Chondrocyte (in vitro differentiated cells): ENCODE results near the gene CTNNA2. TPM values are rescaled to one million over a fixed set of nuclear protein-coding genes. Genes with fewer than 3 reads are reported as not detected.

Experiments
- DNase-seq: peaks from one replicate; pipeline ENCODE4 v3.0.0; 2021; ENCODE audit warnings: mixed read lengths, low spot score
- H3K27ac Mint-ChIP-seq: one replicate; pipeline ENCODE4 v1.8.0; 2021; ENCODE audit warnings: mild to moderate bottlenecking, moderate library complexity, mixed read lengths; ENCODE audit not compliant: unreplicated experiment
- H3K27me3 Mint-ChIP-seq: 2 replicates; pipeline ENCODE4 v1.8.0; 2021; ENCODE audit warnings: low read depth, mixed read lengths
- H3K36me3 Mint-ChIP-seq: 2 replicates; pipeline ENCODE4 v1.8.0; 2021; ENCODE audit warnings: low read depth, mixed read lengths
- H3K4me1 Mint-ChIP-seq: 2 replicates; pipeline ENCODE4 v1.8.0; 2021; ENCODE audit warnings: low read depth, mild to moderate bottlenecking, mixed read lengths
- H3K4me3 Mint-ChIP-seq: one replicate; pipeline ENCODE4 v1.8.0; 2021; ENCODE audit warnings: mild to moderate bottlenecking, moderate library complexity, mixed read lengths; ENCODE audit not compliant: unreplicated experiment
- H3K9me3 Mint-ChIP-seq: 2 replicates; pipeline ENCODE4 v1.8.0; 2021; ENCODE audit warnings: low read depth, mixed read lengths
- long read RNA-seq: library from polyadenylated mRNA; stranded (forward); transcript quantifications from one replicate; pipeline ENCODE4 v2.0.0, GENCODE V29; 2021
- total RNA-seq: library from RNA; stranded (reverse); gene quantifications from 3 replicates; pipeline ENCODE4 v1.2.1, GENCODE V29; 2021
- TF ChIP-seq, protein P1 (sequence below): fragments of 200-600 bp; sonication (generic); IDR thresholded peaks from 2 replicates; pipeline ENCODE4 v1.5.0; 2021; ENCODE audit warnings: antibody characterized with exemption, mild to moderate bottlenecking, moderate library complexity

Gene CTNNA2
- not detected in 3 replicates for total RNA-seq
- long read RNA-seq: 0 reads

- DNase-seq: no peak
- Mint-ChIP-seq H3K27me3 (peaks cover 31% of the 10 kb centered on the region), H3K9me3 (peaks cover 8% of the 10 kb centered on the region), H3K27ac (no peak within 1 kb of the TSS), H3K36me3 (no peaks in the 10 kb centered on the region), H3K4me1 (peaks cover 5% of the 10 kb centered on the region), H3K4me3 (peak within 1 kb of the TSS; percentile 75)
- TF ChIP-seq, protein P1, sequence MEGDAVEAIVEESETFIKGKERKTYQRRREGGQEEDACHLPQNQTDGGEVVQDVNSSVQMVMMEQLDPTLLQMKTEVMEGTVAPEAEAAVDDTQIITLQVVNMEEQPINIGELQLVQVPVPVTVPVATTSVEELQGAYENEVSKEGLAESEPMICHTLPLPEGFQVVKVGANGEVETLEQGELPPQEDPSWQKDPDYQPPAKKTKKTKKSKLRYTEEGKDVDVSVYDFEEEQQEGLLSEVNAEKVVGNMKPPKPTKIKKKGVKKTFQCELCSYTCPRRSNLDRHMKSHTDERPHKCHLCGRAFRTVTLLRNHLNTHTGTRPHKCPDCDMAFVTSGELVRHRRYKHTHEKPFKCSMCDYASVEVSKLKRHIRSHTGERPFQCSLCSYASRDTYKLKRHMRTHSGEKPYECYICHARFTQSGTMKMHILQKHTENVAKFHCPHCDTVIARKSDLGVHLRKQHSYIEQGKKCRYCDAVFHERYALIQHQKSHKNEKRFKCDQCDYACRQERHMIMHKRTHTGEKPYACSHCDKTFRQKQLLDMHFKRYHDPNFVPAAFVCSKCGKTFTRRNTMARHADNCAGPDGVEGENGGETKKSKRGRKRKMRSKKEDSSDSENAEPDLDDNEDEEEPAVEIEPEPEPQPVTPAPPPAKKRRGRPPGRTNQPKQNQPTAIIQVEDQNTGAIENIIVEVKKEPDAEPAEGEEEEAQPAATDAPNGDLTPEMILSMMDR: peak; percentile 71
Observed at GRCh38 chr2:79512442-79513401, at the start of gene CTNNA2. Gene CTNNA2 (plus strand): TSS chr2:79513051.

DNA sequence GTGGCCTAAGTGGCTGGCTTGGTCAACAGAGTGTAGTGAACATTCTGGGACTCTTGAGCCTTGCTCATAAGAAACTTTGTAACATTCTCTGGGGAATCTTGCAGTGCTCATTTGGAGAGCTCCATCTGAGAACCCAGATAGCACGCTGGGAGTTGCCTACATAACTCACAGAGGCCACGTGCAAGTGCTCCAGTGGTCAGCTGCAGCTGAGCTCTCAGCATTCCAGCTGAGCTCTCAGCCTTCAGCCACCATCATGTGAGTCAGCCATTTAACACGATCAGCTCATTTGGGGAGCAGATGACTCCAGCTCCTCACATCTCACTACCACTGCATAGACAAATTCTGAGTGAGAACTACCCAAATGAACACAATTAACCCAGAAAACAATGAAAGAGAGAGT lies 25.5 kb upstream of the CTNNA2 start:
- Mint-ChIP-seq H3K27ac (no peak overlapping the region), H3K27me3 (no peaks in the 10 kb centered on the region), H3K36me3 (no peaks in the 10 kb centered on the region), H3K4me1 (no peaks in the 10 kb centered on the region), H3K4me3 (no peak overlapping the region), H3K9me3 (peaks cover 2% of the 10 kb centered on the region)
- no peak for DNase-seq
- TF ChIP-seq, protein P1: no peak

DNA sequence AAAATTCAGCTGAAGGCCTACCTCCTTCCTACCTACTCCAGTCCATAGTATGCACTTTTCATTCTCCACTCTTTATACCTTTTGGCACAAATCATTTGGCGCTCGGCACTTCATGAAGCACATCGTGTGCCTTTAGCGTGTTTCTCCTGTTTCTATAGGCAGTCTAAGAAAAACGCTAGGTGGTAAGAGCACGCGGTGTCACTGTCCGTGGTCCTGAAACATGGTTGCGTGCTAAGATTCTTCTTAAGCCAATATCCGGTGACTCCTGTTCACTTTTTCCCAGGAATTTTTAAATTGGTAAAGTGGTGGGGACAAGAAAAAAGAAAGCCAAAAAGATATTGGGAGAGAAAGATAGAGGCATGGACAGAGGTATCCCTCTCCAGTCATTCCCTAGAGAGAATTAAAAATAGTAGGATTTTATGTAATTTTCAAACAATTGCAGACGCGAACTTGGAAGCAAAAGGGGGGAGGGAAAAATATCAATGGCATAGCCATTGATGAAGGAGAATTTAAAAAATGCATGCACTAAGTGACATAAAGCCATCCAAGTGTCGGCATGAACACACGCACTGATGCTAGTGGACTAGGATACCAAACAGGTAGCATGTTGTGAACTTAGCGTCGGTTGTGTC lies 1.4 kb upstream of the CTNNA2 start:
- TF ChIP-seq, protein P1: no peak
- H3K4me1 Mint-ChIP-seq: peaks cover 5% of the 10 kb centered on the region

DNA sequence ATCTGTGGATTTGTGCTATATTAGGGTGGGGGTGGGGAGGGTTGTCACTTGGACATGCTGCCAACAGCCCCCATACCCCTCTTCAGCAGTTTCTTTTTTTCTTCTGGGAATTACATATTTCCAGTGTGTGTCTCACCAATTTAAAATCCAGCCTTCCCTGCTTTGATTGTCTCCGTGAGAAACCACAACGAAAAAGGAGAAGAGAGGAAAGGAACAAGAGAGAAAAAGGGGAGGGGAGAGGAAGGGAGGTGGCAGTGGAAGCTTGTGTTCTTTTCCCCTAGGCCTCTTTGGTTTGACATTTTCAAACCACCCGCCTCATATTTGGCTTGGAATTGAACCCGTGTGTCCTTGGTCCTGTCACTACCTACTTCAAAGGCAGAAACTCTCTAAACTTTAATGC lies 860 bp downstream of the CTNNA2 start:
- Mint-ChIP-seq H3K4me3 (no peak overlapping the region), H3K9me3 (peaks cover 8% of the 10 kb centered on the region), H3K36me3 (no peaks in the 10 kb centered on the region), H3K27ac (no peak overlapping the region), H3K27me3 (peaks cover 31% of the 10 kb centered on the region), H3K4me1 (peaks cover 5% of the 10 kb centered on the region)
- no peak for DNase-seq
- TF ChIP-seq, protein P1: no peak

More for the DNA sequence above, 1.4 kb upstream of the CTNNA2 start:
- H3K27me3 Mint-ChIP-seq: peaks cover 29% of the 10 kb centered on the region
- H3K4me3 Mint-ChIP-seq: no peak overlapping the region
- peaks cover 8% of the 10 kb centered on the region for H3K9me3 Mint-ChIP-seq
- no peaks in the 10 kb centered on the region for H3K36me3 Mint-ChIP-seq
- DNase-seq: no peak
- H3K27ac Mint-ChIP-seq: no peak overlapping the region

DNA sequence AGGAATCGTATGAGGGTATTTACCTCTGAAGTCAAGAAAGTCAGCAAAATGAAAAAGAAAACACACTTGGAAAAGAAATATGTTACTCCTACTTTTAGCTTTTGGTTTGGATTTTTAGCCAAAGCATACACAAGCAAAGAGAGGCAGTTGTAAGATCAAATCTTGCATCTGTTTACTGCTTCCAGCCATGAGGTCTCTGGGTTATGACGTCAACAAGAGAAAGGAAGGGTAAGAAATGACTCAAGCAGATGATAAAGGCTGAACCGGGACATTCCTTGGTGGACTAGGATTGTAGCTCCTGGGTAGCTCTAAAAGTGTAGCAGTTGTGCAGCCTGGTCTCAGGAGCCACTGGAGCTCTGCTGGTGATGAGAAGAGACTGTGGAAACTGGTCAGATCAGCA lies 16.8 kb downstream of the CTNNA2 start:
- H3K9me3 Mint-ChIP-seq: no peaks in the 10 kb centered on the region
- H3K4me3 Mint-ChIP-seq: no peak overlapping the region
- TF ChIP-seq, protein P1: no peak
- no peak overlapping the region for H3K27ac Mint-ChIP-seq
- no peaks in the 10 kb centered on the region for H3K36me3 Mint-ChIP-seq
- no peaks in the 10 kb centered on the region for H3K4me1 Mint-ChIP-seq
- H3K27me3 Mint-ChIP-seq: peaks cover 11% of the 10 kb centered on the region
- no peak for DNase-seq
